H9 (cell line): ENCODE results near the gene DBNL. TPM values are rescaled to one million over a fixed set of nuclear protein-coding genes. Genes with fewer than 3 reads are reported as not detected.

Experiments
- DNase-seq: peaks from one replicate; pipeline ENCODE4 v3.0.0-alpha.2; 2017
- H2AFZ ChIP-seq: one replicate; pipeline ENCODE4 v1.6.1; 2013; ENCODE audit warnings: mild to moderate bottlenecking, low read length, control low read depth, moderate library complexity
- H2AK5ac ChIP-seq: 2 replicates; pipeline ENCODE4 v1.6.1; 2013; ENCODE audit warnings: low read length, control low read depth, mixed read lengths; ENCODE audit not compliant: insufficient read length
- H2BK120ac ChIP-seq: one replicate; pipeline ENCODE4 v1.6.1; 2013; ENCODE audit warnings: low read depth, mild to moderate bottlenecking, low read length, control low read depth, inconsistent platforms; ENCODE audit not compliant: poor library complexity, severe bottlenecking
- H2BK12ac ChIP-seq: 2 replicates; pipeline ENCODE4 v1.6.1; 2013; ENCODE audit warnings: low read length, control low read depth, mixed read lengths, low read depth; ENCODE audit not compliant: insufficient read length
- H2BK15ac ChIP-seq: 2 replicates; pipeline ENCODE4 v1.6.1; 2013; ENCODE audit warnings: low read depth, low read length, control low read depth
- H2BK20ac ChIP-seq: one replicate; pipeline ENCODE4 v1.6.1; 2013; ENCODE audit warnings: low read depth, mild to moderate bottlenecking, low read length, control low read depth, inconsistent platforms; ENCODE audit not compliant: poor library complexity, severe bottlenecking
- H2BK5ac ChIP-seq: 2 replicates; pipeline ENCODE4 v1.6.1; 2013; ENCODE audit warnings: low read length, control low read depth, mixed read lengths; ENCODE audit not compliant: insufficient read length
- H3K14ac ChIP-seq: 2 replicates; pipeline ENCODE4 v1.6.1; 2013; ENCODE audit warnings: low read length, control low read depth; ENCODE audit not compliant: insufficient read depth
- H3K18ac ChIP-seq: 2 replicates; pipeline ENCODE4 v1.6.1; 2013; ENCODE audit warnings: low read depth, mild to moderate bottlenecking, mixed read lengths, low read length, control low read depth; ENCODE audit not compliant: insufficient read length
- H3K23ac ChIP-seq: 2 replicates; pipeline ENCODE4 v1.6.1; 2013; ENCODE audit warnings: low read length, control low read depth, mixed read lengths, low read depth; ENCODE audit not compliant: insufficient read length
- H3K23me2 ChIP-seq: 2 replicates; pipeline ENCODE4 v1.6.1; 2013; ENCODE audit warnings: low read depth, mild to moderate bottlenecking, mixed read lengths, low read length, control low read depth; ENCODE audit not compliant: insufficient read length, poor library complexity, severe bottlenecking
- H3K27ac ChIP-seq: 2 replicates; pipeline ENCODE4 v1.5.1; 2013; ENCODE audit warnings: low read length, control low read depth, mixed read lengths, low read depth; ENCODE audit not compliant: insufficient read length
- H3K27me3 ChIP-seq: 2 replicates; pipeline ENCODE4 v1.6.1; 2013; ENCODE audit warnings: low read length, control low read depth, inconsistent platforms; ENCODE audit not compliant: insufficient read depth
- H3K4ac ChIP-seq: 2 replicates; pipeline ENCODE4 v1.6.1; 2013; ENCODE audit warnings: low read depth, mild to moderate bottlenecking, control low read depth, inconsistent platforms, low read length, moderate library complexity
- H3K4me1 ChIP-seq: 2 replicates; pipeline ENCODE4 v1.6.1; 2013; ENCODE audit warnings: low read length, control low read depth, inconsistent platforms; ENCODE audit not compliant: insufficient read depth
- H3K4me2 ChIP-seq: 2 replicates; pipeline ENCODE4 v1.6.1; 2013; ENCODE audit warnings: low read length, control low read depth, mixed read lengths; ENCODE audit not compliant: insufficient read length, insufficient read depth
- H3K56ac ChIP-seq: 2 replicates; pipeline ENCODE4 v1.6.1; 2013; ENCODE audit warnings: low read depth, mild to moderate bottlenecking, mixed read lengths, low read length, control low read depth; ENCODE audit not compliant: insufficient read length
- H3K79me1 ChIP-seq: 2 replicates; pipeline ENCODE4 v1.6.1; 2013; ENCODE audit warnings: low read depth, mild to moderate bottlenecking, moderate library complexity, low read length, control low read depth, inconsistent platforms; ENCODE audit not compliant: insufficient read depth, poor library complexity, severe bottlenecking
- H3K79me2 ChIP-seq: 2 replicates; pipeline ENCODE4 v1.6.1; 2013; ENCODE audit warnings: low read length, control low read depth, inconsistent platforms; ENCODE audit not compliant: insufficient read depth
- H3K9ac ChIP-seq: 2 replicates; pipeline ENCODE4 v1.6.1; 2013; ENCODE audit warnings: low read length, control low read depth, mixed read lengths; ENCODE audit not compliant: insufficient read length; ENCODE audit errors: extremely low read depth
- H3K9me3 ChIP-seq: one replicate; pipeline ENCODE4 v1.6.1; 2013; ENCODE audit warnings: low read depth, low read length, inconsistent platforms; ENCODE audit not compliant: control insufficient read depth
- H3T11ph ChIP-seq: one replicate; pipeline ENCODE4 v1.6.1; 2013; ENCODE audit warnings: mild to moderate bottlenecking, low read length, control low read depth, inconsistent platforms
- H4K20me1 ChIP-seq: one replicate; pipeline ENCODE4 v1.6.1; 2013; ENCODE audit not compliant: control insufficient read depth, insufficient read length, insufficient read depth
- H4K5ac ChIP-seq: 2 replicates; pipeline ENCODE4 v1.6.1; 2013; ENCODE audit warnings: low read depth, mild to moderate bottlenecking, mixed read lengths, low read length, control low read depth; ENCODE audit not compliant: insufficient read length
- H4K8ac ChIP-seq: replicated peaks from 2 replicates; pipeline ENCODE4 v1.6.1; 2013; ENCODE audit warnings: low read length, control low read depth, mixed read lengths, low read depth; ENCODE audit not compliant: insufficient read length
- H4K91ac ChIP-seq: 2 replicates; pipeline ENCODE4 v1.6.1; 2013; ENCODE audit warnings: low read depth, mild to moderate bottlenecking, moderate library complexity, mixed read lengths, low read length, control low read depth; ENCODE audit not compliant: insufficient read length
- H3K27ac Mint-ChIP-seq, 3 experiments: 2 replicates in 2 of 3; 3 replicates in 1 of 3; pipeline ENCODE4 v1.8.0; 2020 to 2021; ENCODE audit warnings: mixed read lengths in 3 of 3, mild to moderate bottlenecking in 1 of 3, moderate library complexity in 1 of 3
- H3K27me3 Mint-ChIP-seq: 2 replicates; pipeline ENCODE4 v1.8.0; 2021; ENCODE audit warnings: low read depth, mild to moderate bottlenecking, moderate library complexity, mixed read lengths
- H3K36me3 Mint-ChIP-seq, 3 experiments: 2 replicates in 2 of 3; 3 replicates in 1 of 3; pipeline ENCODE4 v1.8.0; 2020 to 2021; ENCODE audit warnings: low read depth in 3 of 3, mixed read lengths in 3 of 3; ENCODE audit not compliant: insufficient read depth in 1 of 3
- H3K4me1 Mint-ChIP-seq, 2 experiments: 2 replicates each; pipeline ENCODE4 v1.8.0; 2020; ENCODE audit warnings: mixed read lengths in 2 of 2
- H3K4me3 Mint-ChIP-seq, 2 experiments: 2 replicates in 1 of 2; 3 replicates in 1 of 2; pipeline ENCODE4 v1.8.0; 2020 to 2021; ENCODE audit warnings: mild to moderate bottlenecking in 2 of 2, mixed read lengths in 2 of 2, moderate library complexity in 1 of 2
- H3K9me3 Mint-ChIP-seq, 2 experiments: 2 replicates in 1 of 2; 3 replicates in 1 of 2; pipeline ENCODE4 v1.8.0; 2020; ENCODE audit warnings: mild to moderate bottlenecking in 2 of 2, mixed read lengths in 2 of 2, moderate library complexity in 1 of 2
- CTCF ChIP-seq: fragments of 200-600 bp; sonication (generic); conservative IDR thresholded peaks from 3 replicates; pipeline ENCODE4 v1.8.0; 2021; ENCODE audit warnings: antibody characterized with exemption, mild to moderate bottlenecking
- WGBS: extraction: QIAGEN DNeasy Blood & Tissue Kit; methylation state at CpG from one replicate; pipeline ENCODE4 v1.1.7; 2013; ENCODE audit warnings: missing lambda C conversion rate, low lambda C conversion rate, mixed read lengths; ENCODE audit not compliant: insufficient read length; ENCODE audit errors: extremely low coverage; 5-methylcytosine and 5-hydroxymethylcytosine counted together
- total RNA-seq: library from RNA; stranded (reverse); gene quantifications from 2 replicates; pipeline ENCODE4 v1.2.1, GENCODE V29; 2021

Gene DBNL
- total RNA-seq, 1 experiment from 2014 or later = 51.3 TPM

DNA sequence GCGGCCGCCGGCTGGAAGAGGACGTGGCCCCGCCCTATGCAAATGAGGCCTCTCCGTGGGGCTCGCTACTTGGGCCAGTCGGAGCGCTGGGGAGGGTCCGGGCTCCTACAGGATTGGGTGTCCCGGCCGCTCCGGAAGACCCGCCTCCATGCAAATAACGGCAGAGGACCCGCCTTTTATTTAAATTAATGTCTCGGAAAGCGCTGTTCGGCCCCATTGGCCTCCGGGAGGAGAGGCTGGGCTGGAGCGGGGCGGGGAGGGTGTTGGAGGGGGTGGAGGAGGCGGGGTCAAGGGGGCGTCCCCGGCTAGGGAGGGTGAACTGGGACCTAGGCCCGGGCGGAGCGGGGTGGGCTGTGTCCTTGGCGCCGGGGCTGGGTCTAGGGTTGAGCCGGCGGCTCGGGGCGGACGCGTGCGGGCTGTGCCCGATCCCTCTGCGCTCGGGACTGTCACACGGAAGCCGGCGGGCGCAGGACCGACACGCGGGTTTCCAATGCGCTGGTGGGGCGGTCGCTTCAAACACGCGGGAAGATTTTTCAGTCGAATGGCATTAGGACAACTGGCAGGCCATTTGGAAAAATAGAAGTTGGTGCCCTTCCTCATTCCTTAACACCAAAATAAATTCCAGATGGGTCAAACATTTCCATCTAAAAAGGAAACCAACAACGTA, 38.2 kb downstream of the DBNL start:
- Histone ChIP-seq H2BK12ac (no peak overlapping the region), H3K27ac (no peak overlapping the region), H4K91ac (no peak overlapping the region), H3K23me2 (no peaks in the 10 kb centered on the region), H2AFZ (no peak overlapping the region), H2BK15ac (no peak overlapping the region), H4K5ac (no peak overlapping the region), H3K18ac (no peak overlapping the region), H3K9me3 (no peaks in the 10 kb centered on the region), H3K9ac (no peak overlapping the region), H2BK5ac (no peak overlapping the region), H3K14ac (peak overlapping the region; percentile 62; the same call in 1 of the 2 replicates), H4K20me1 (no peaks in the 10 kb centered on the region), H3K79me2 (no peaks in the 10 kb centered on the region), H4K8ac (no peak overlapping the region), H3K79me1 (no peaks in the 10 kb centered on the region), H3K23ac (no peak overlapping the region), H3K27me3 (no peaks in the 10 kb centered on the region; the same call in 1 of the 2 replicates), H3K4ac (no peak overlapping the region), H3K4me2 (peak overlapping the region; percentile 63), H2AK5ac (no peak overlapping the region), H3T11ph (no peak overlapping the region), H3K4me1 (peaks cover 4% of the 10 kb centered on the region; the same call in 1 of the 2 replicates), H3K56ac (no peak overlapping the region), H2BK120ac (no peak overlapping the region), H2BK20ac (no peak overlapping the region)
- Mint-ChIP-seq H3K27me3 (peaks cover 16% of the 10 kb centered on the region), H3K4me3 (peak overlapping the region; percentile 77 to 82), H3K4me1 (peaks cover 12 to 23% of the 10 kb centered on the region in 2 experiments), H3K27ac (no peak overlapping the region), H3K36me3 (peaks cover 13 to 26% (median 22%) of the 10 kb centered on the region in 3 experiments), H3K9me3 (no peaks in the 10 kb centered on the region; a peak in 1 of 5 replicates)
- peak; percentile 100 for DNase-seq
- WGBS = no CpG with 5 or more reads among the region's 54 CpGs
- TF ChIP-seq CTCF = no peak
